GM21825 (cell line): ENCODE data around the gene TMEM165.
A peak's percentile ranks its signal among the peaks of the same experiment; 100 is the strongest.

Source experiments
- ATAC-seq: cut with Tn5 transposase; IDR thresholded peaks from one replicate; pipeline ENCODE4 v1.9.1; 2021; ENCODE audit warnings: mild to moderate bottlenecking, moderate library complexity; ENCODE audit not compliant: unreplicated experiment

Gene TMEM165

GRCh38 chr4:55367084-55367722 is 28.6 kb upstream of the TMEM165 start:
- ATAC-seq = no peak

GRCh38 chr4:55369968-55370367 is 25.8 kb upstream of the TMEM165 start:
- ATAC-seq = no peak

GRCh38 chr4:55372259-55372658 is 23.5 kb upstream of the TMEM165 start:
- ATAC-seq = no peak

- no peak for ATAC-seq
Measured at GRCh38 chr4:55373461-55373860, 22.3 kb upstream of the TMEM165 start.

GRCh38 chr4:55376698-55377097 is 19.1 kb upstream of the TMEM165 start:
- no peak for ATAC-seq

- no peak for ATAC-seq
Measured at GRCh38 chr4:55378617-55379467, 16.9 kb upstream of the TMEM165 start.

GRCh38 chr4:55380576-55380975 is 15.2 kb upstream of the TMEM165 start:
- no peak for ATAC-seq

- no peak for ATAC-seq
Measured at GRCh38 chr4:55381502-55381901, 14.3 kb upstream of the TMEM165 start.

GRCh38 chr4:55382488-55383003 is 13.2 kb upstream of the TMEM165 start:
- ATAC-seq = no peak

- no peak for ATAC-seq
Measured at GRCh38 chr4:55385201-55385649, 10.5 kb upstream of the TMEM165 start.

GRCh38 chr4:55386073-55386472 is 9.7 kb upstream of the TMEM165 start:
- ATAC-seq = peak; percentile 78

GRCh38 chr4:55386840-55387239 is 8.9 kb upstream of the TMEM165 start:
- no peak for ATAC-seq

- no peak for ATAC-seq
Measured at GRCh38 chr4:55393461-55394320, 2.1 kb upstream of the TMEM165 start.

- no peak for ATAC-seq
Measured at GRCh38 chr4:55395218-55395528, 584 bp upstream of the TMEM165 start.

GRCh38 chr4:55396308-55397125 is 760 bp downstream of the TMEM165 start:
- ATAC-seq = peak; percentile 24

GRCh38 chr4:55397126-55397436 is 1.3 kb downstream of the TMEM165 start:
- no peak for ATAC-seq

- no peak for ATAC-seq
Measured at GRCh38 chr4:55397520-55398321, 2.0 kb downstream of the TMEM165 start.

GRCh38 chr4:55398461-55398860 is 2.7 kb downstream of the TMEM165 start:
- no peak for ATAC-seq

- no peak for ATAC-seq
Measured at GRCh38 chr4:55398966-55399365, 3.2 kb downstream of the TMEM165 start.

- no peak for ATAC-seq
Measured at GRCh38 chr4:55399581-55399980, 3.8 kb downstream of the TMEM165 start.
